Lower leg skin (tissue), 4 donors: ENCODE results near the gene HIC1. TPM values are rescaled to one million over a fixed set of nuclear protein-coding genes. Genes with fewer than 3 reads are reported as not detected.
A peak's percentile ranks its signal among the peaks of the same experiment; 100 is the strongest.

Experiments used
- DNase-seq, 2 donors: peaks; one replicate each; pipeline ENCODE4 v3.0.0-alpha.2; 2019; ENCODE audit warnings: low spot score in 2 of 2
- H3K4me3 ChIP-seq: fragments of 200-600 bp; sonication (generic); 2 replicates; pipeline ENCODE4 v1.5.1; 2017; ENCODE audit warnings: mild to moderate bottlenecking, low read depth; ENCODE audit not compliant: poor library complexity, severe bottlenecking
- POLR2A ChIP-seq, 2 donors: fragments of 450-650 bp; IDR thresholded peaks; one replicate each; pipeline ENCODE4 v1.6.1; 2016 to 2017; ENCODE audit warnings: antibody characterized with exemption in 2 of 2, mild to moderate bottlenecking in 1 of 2, moderate library complexity in 1 of 2
- WGBS, 2 donors: methylation state at CpG; one replicate each; pipeline ENCODE4 v1.1.5; 2018; 5-methylcytosine and 5-hydroxymethylcytosine counted together
- intact Hi-C: fragments of 100-400 bp; cut with DNase I; formaldehyde crosslinking; loops from one replicate; pipeline ENCODE4 v1.15.0; 2023; ENCODE audit warnings: low total_unique reads
- total RNA-seq, 4 donors: library from RNA; depleted of rRNA; stranded (reverse); fragments of >200 nt; gene quantifications; one replicate each; pipeline ENCODE4 v1.1.0, GENCODE V29; 2016
- TF ChIP-seq, protein P1 (sequence below), 3 donors: fragments of 450-650 bp; IDR thresholded peaks; one replicate each; pipeline ENCODE4 v1.5.1; 2016; ENCODE audit warnings: antibody characterized with exemption in 3 of 3, mild to moderate bottlenecking in 3 of 3, moderate library complexity in 2 of 3

Gene HIC1
- total RNA-seq, 4 donors from 2014 or later: 2.4 to 14.2 (median 5.3) TPM

DNA sequence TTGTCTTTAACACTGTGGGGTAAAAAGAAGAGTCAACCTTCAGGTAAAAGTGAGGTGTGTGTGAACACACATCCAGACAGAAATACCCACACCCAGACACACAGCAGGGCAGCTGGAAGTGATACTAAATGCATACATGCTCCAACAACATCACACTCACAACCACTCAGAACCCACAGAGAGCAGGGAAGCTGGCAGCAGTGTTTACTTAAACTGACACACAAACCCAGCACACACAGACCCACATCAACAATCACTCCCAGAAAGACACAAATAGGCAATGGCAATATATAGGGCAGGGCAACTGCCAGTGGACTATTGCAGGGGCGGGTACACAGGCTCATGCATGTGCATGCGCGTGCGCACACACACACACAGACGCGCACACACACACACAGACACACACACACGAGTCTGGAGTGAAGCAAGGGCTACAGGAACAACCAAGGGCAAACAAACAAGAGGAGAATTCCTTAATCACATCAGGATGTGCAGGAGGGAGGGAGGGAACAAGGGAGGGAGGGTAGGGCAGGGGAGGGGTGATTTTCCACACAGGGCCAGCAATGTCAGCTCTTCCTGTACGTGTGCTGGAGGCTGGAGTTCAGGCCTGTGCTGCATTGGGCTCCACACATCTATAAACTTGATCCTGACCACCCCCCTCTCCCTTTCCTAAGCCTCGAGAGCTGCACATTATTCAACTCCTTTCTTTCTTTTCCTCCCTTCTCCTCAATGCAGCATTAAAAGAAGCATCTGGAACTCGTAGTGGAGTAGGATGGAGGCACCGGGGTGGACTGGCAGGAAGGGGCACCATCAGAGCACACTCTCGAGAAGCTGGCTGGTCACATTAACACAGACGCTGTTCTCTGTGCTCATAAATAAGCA, 30.1 kb downstream of the HIC1 start:
- 24 to 39% methylated on average over 13 of the region's 13 CpGs for WGBS, 2 donors
- TF ChIP-seq, protein P1, sequence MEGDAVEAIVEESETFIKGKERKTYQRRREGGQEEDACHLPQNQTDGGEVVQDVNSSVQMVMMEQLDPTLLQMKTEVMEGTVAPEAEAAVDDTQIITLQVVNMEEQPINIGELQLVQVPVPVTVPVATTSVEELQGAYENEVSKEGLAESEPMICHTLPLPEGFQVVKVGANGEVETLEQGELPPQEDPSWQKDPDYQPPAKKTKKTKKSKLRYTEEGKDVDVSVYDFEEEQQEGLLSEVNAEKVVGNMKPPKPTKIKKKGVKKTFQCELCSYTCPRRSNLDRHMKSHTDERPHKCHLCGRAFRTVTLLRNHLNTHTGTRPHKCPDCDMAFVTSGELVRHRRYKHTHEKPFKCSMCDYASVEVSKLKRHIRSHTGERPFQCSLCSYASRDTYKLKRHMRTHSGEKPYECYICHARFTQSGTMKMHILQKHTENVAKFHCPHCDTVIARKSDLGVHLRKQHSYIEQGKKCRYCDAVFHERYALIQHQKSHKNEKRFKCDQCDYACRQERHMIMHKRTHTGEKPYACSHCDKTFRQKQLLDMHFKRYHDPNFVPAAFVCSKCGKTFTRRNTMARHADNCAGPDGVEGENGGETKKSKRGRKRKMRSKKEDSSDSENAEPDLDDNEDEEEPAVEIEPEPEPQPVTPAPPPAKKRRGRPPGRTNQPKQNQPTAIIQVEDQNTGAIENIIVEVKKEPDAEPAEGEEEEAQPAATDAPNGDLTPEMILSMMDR (IDR thresholded peaks at IDR 0.05): no peak
- no peak for TF ChIP-seq POLR2A (IDR thresholded peaks at IDR 0.05)
- peak; percentile 71 to 93 for DNase-seq

DNA sequence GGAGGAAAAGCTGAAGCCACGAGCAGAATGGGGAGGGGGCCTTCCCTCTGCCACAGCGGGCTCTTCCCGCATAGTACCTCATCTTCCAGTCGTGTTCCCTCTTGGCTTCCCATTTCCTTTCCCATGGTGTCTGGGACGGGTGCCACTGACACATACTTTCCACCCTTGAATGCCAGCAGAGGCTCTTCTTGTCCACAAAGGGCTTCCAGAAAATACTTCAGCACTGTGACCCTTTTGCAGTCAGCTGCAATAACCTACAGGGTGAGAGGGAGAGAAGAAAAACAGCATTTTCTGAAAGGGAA, 30.7 kb downstream of the HIC1 start:
- WGBS, 2 donors: 37 to 51% methylated on average over 5 of the region's 5 CpGs
- no peak overlapping the region for H3K4me3 ChIP-seq
- intact Hi-C loops: no loop called here
- no peak for DNase-seq
- TF ChIP-seq POLR2A (IDR thresholded peaks at IDR 0.05): no peak
- TF ChIP-seq, protein P1 (IDR thresholded peaks at IDR 0.05): no peak

More for the DNA sequence above, 30.1 kb downstream of the HIC1 start:
- intact Hi-C loops: no loop called here
- no peak overlapping the region for H3K4me3 ChIP-seq

DNA sequence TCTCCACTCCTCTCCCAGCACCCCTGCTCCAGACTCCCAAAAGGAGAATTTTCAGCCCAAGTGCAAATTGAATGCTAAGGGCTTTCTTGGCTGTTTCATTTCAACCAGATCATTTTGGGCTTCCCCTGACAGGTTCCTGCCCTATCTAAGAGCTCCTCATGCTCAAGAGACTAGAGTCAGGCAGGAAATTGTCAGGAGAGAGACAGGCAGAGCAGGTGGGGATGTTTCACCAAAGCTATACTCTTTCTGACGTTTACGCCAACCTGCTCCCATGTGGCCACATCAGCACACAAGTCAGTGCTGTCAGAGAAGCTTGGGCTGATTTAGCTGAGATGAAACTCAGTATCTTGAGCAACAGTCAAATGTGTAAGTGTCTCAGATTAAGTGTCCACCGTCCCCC, 31.4 kb downstream of the HIC1 start:
- DNase-seq: no peak
- 71 to 74% methylated on average over 3 of the region's 3 CpGs for WGBS, 2 donors
- no peak overlapping the region for H3K4me3 ChIP-seq
- no peak for TF ChIP-seq POLR2A (IDR thresholded peaks at IDR 0.05)
- TF ChIP-seq, protein P1 (IDR thresholded peaks at IDR 0.05): no peak
- intact Hi-C loops: no loop called here

DNA sequence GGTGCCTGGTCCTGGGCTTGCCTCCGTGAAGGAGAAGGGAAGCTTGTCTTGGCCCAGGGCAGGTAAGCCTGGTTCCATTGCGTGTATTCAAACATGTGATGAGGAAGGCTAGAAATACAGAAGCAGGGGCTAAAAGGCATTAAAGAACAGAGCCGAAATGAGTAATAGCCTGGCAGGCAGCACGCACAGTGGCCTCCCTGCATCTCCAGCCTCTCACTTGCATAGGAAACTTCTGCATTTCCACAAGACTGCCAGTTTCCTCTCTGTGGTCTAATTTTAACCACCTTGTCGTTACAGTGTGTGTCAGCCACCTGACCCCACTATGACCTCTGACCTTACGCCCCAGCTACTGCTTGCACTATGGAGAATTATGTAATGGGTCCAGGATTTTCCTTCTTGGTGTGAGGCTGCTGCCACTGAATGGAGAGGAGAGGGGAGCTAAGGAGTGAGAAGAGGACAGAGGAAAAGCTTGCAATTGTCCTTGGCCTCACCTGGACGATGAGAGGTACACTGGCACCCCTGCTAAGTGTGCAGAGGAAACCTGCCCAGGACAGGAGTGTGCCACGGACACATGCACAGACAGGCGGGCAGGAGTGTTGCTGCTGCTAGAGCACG, 32.8 kb downstream of the HIC1 start:
- intact Hi-C loops: no loop called here
- no peak overlapping the region for H3K4me3 ChIP-seq
- DNase-seq: no peak
- TF ChIP-seq POLR2A (IDR thresholded peaks at IDR 0.05): no peak
- TF ChIP-seq, protein P1 (IDR thresholded peaks at IDR 0.05): no peak
- 58 to 60% methylated on average over 10 of the region's 10 CpGs for WGBS, 2 donors

DNA sequence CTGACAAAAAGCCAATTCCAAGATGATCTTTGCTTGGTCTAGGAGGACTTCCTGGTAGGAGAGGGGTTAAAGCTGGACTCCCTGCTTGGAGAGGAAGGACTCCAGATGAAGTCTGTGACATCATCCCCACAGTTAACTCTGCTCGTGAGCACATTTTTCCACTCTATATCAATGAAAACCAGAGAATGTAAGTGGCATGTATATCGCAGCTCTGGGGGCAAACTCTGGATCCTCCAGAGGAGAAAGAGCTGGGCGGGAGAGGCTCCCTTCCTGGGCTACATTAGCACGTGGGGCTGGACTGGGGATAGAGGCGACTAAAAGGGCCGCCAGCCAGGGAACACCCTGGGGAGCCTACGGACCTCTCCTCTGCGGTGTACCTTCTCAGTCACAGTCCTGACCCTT, 34.1 kb downstream of the HIC1 start:
- no peak for DNase-seq
- TF ChIP-seq, protein P1 (IDR thresholded peaks at IDR 0.05): no peak
- no peak for TF ChIP-seq POLR2A (IDR thresholded peaks at IDR 0.05)
- no peak overlapping the region for H3K4me3 ChIP-seq
- intact Hi-C loops: no loop called here
- whole genome bisulfite sequencing, 2 donors: 26 to 34% methylated on average over 8 of the region's 8 CpGs
